HepG2 (cell line): ENCODE measurements around the gene SCIN. TPM values are rescaled to one million over a fixed set of nuclear protein-coding genes. Genes with fewer than 3 reads are reported as not detected.

Experiments
- ATAC-seq: fragments of 200-7000 bp; cut with Tn5 transposase; 3 replicates; pipeline ENCODE4 v1.9.1; 2020; ENCODE audit warnings: mild to moderate bottlenecking, moderate library complexity
- BruUV-seq: library from RNA; stranded (reverse); fragments of 400-500 nt; replicated peaks from 2 replicates; lab custom pipeline; 2021; lab: Mats Ljungman, UMichigan
- CTCF ChIA-PET: fragments of 300-600 bp; formaldehyde crosslinking; extraction: SDS; loops from one replicate; lab custom pipeline; 2021; ENCODE audit warnings: low total read pairs, inconsistent platforms, low intra/inter-chr PET ratio; lab: Yijun Ruan, JAX
- POLR2A ChIA-PET: fragments of 350-600 bp; sonication (Branson Sonifier 250); formaldehyde crosslinking; loops from one replicate; lab custom pipeline; 2020; ENCODE audit warnings: antibody characterized with exemption, inconsistent platforms; lab: Yijun Ruan, JAX
- DNase-seq: peaks from one replicate; pipeline ENCODE4 v3.0.0-alpha.2; 2015; ENCODE audit warnings: low spot score
- FAIRE-seq: peaks from 3 replicates; lab custom pipeline; 2011; peaks lifted over from hg19 to GRCh38; lab: Jason Lieb, UNC
- H2AFZ ChIP-seq: one replicate; pipeline ENCODE4 v1.6.1; 2011; ENCODE audit warnings: low read length, inconsistent platforms
- H3K27ac ChIP-seq: fragments of 300-600 bp; 3 replicates; pipeline ENCODE4 v1.8.0; 2011; ENCODE audit warnings: mixed run types, mild to moderate bottlenecking, mixed read lengths, low read length, inconsistent platforms; ENCODE audit not compliant: insufficient read depth; ENCODE audit errors: extremely low read length
- H3K27me3 ChIP-seq, 2 experiments: fragments of 200-600 bp in 1 of 2; 2 replicates in 1 of 2; 3 replicates in 1 of 2; pipeline versions ENCODE4 v1.6.0 to v1.8.0; 2011; ENCODE audit warnings: low read length in 2 of 2, mild to moderate bottlenecking in 2 of 2, moderate library complexity in 2 of 2, inconsistent platforms in 1 of 2; ENCODE audit not compliant: insufficient read depth in 2 of 2, control insufficient read depth in 1 of 2
- H3K36me3 ChIP-seq, 2 experiments: fragments of 200-600 bp in 1 of 2; replicated peaks in 1 of 2; 2 replicates in 1 of 2; 3 replicates in 1 of 2; pipeline versions ENCODE4 v1.5.1 to v1.8.0; 2011; ENCODE audit warnings: low read length in 2 of 2, inconsistent platforms in 1 of 2; ENCODE audit not compliant: insufficient read depth in 2 of 2, control insufficient read depth in 1 of 2
- H3K4me1 ChIP-seq: 2 replicates; pipeline ENCODE4 v1.5.1; 2012; ENCODE audit warnings: low read length, inconsistent platforms; ENCODE audit not compliant: insufficient read depth
- H3K4me2 ChIP-seq: 2 replicates; pipeline ENCODE4 v1.6.0; 2011; ENCODE audit warnings: low read depth, low read length, inconsistent platforms
- H3K4me3 ChIP-seq, 3 experiments: fragments of 200-600 bp in 1 of 3; sonication (generic), shearing (Covaris generic) in 1 of 3; replicated peaks in 1 of 3; 2 replicates each; pipeline ENCODE4 v1.5.1; 2011 to 2016; ENCODE audit warnings: low read length in 3 of 3, inconsistent platforms in 2 of 3, low read depth in 2 of 3, mild to moderate bottlenecking in 2 of 3, control low read depth in 1 of 3, mixed read lengths in 1 of 3; ENCODE audit not compliant: insufficient read depth in 1 of 3
- H3K79me2 ChIP-seq: one replicate; pipeline ENCODE4 v1.6.1; 2011; ENCODE audit warnings: low read length, inconsistent platforms; ENCODE audit not compliant: insufficient read depth
- H3K9ac ChIP-seq: 2 replicates; pipeline ENCODE4 v1.6.0; 2011; ENCODE audit warnings: mild to moderate bottlenecking, low read depth, low read length, inconsistent platforms; ENCODE audit not compliant: insufficient read depth
- H3K9me3 ChIP-seq: 2 replicates; pipeline ENCODE4 v1.5.1; 2012; ENCODE audit warnings: mild to moderate bottlenecking, low read length
- H4K20me1 ChIP-seq: 2 replicates; pipeline ENCODE4 v1.6.0; 2011; ENCODE audit warnings: inconsistent platforms, mild to moderate bottlenecking, low read length, moderate library complexity; ENCODE audit not compliant: insufficient read depth
- DMAP1 ChIP-seq: IDR thresholded peaks from 2 replicates; pipeline ENCODE4 v1.6.1; 2016
- ELK4 ChIP-seq: sonication (generic); formaldehyde crosslinking; IDR thresholded peaks from 2 replicates; pipeline ENCODE4 v1.9.0; 2021; ENCODE audit warnings: missing genetic modification reagents, borderline replicate concordance
- HNRNPH1 ChIP-seq: fragments of 200-400 bp; formaldehyde crosslinking; optimal IDR thresholded peaks from 2 replicates; pipeline ENCODE3; 2017; ENCODE audit warnings: mild to moderate bottlenecking, low read depth, low read length
- HOXD1 ChIP-seq: sonication (generic); formaldehyde crosslinking; IDR thresholded peaks from 2 replicates; pipeline ENCODE4 v1.5.0; 2020; ENCODE audit warnings: missing genetic modification reagents
- KAT2B ChIP-seq: fragments of 150-350 bp; IDR thresholded peaks from 2 replicates; pipeline ENCODE4 v1.6.1; 2014; ENCODE audit warnings: low read depth, low read length, borderline replicate concordance
- KLF6 ChIP-seq: IDR thresholded peaks from 2 replicates; pipeline ENCODE4 v1.8.0; 2016; ENCODE audit warnings: missing biosample characterization, missing genetic modification reagents
- MAF1 ChIP-seq: sonication (generic); formaldehyde crosslinking; IDR thresholded peaks from 2 replicates; pipeline ENCODE4 v1.5.0; 2020; ENCODE audit warnings: missing genetic modification reagents, borderline replicate concordance
- PBX2 ChIP-seq: IDR thresholded peaks from 2 replicates; pipeline ENCODE4 v1.6.1; 2016; ENCODE audit warnings: control low read depth
- PHF8 ChIP-seq: sonication (generic); formaldehyde crosslinking; IDR thresholded peaks from 2 replicates; pipeline ENCODE4 v1.5.0; 2020; ENCODE audit warnings: missing genetic modification reagents
- RFX5 ChIP-seq: IDR thresholded peaks from 2 replicates; pipeline ENCODE4 v1.6.1; 2011; ENCODE audit warnings: low read depth, low read length, improper control_type of control experiment
- RFXAP ChIP-seq: sonication (generic); formaldehyde crosslinking; IDR thresholded peaks from 2 replicates; pipeline ENCODE4 v1.4.0; 2020; ENCODE audit warnings: missing genetic modification reagents, borderline replicate concordance
- ZBTB10 ChIP-seq: sonication (generic); formaldehyde crosslinking; IDR thresholded peaks from 2 replicates; pipeline ENCODE4 v1.4.0; 2020; ENCODE audit warnings: missing genetic modification reagents, borderline replicate concordance
- ZBTB21 ChIP-seq: sonication (generic); formaldehyde crosslinking; IDR thresholded peaks from 2 replicates; pipeline ENCODE4 v1.4.0; 2020; ENCODE audit warnings: missing genetic modification reagents
- ZNF10 ChIP-seq: sonication (generic); formaldehyde crosslinking; IDR thresholded peaks from 2 replicates; pipeline ENCODE4 v1.4.0; 2020; ENCODE audit warnings: mild to moderate bottlenecking, low read depth, missing genetic modification reagents, borderline replicate concordance
- ZNF550 ChIP-seq: sonication (generic); formaldehyde crosslinking; IDR thresholded peaks from 2 replicates; pipeline ENCODE4 v1.4.0; 2020; ENCODE audit warnings: mild to moderate bottlenecking, missing genetic modification reagents, borderline replicate concordance
- ZNF572 ChIP-seq: sonication (generic); formaldehyde crosslinking; IDR thresholded peaks from 2 replicates; pipeline ENCODE4 v1.5.1; 2020; ENCODE audit warnings: mild to moderate bottlenecking, missing genetic modification reagents
- ZNF607 ChIP-seq: sonication (generic); formaldehyde crosslinking; IDR thresholded peaks from 2 replicates; pipeline ENCODE4 v1.5.1; 2020; ENCODE audit warnings: missing genetic modification reagents, mild to moderate bottlenecking, borderline replicate concordance
- ZNF749 ChIP-seq: sonication (generic); formaldehyde crosslinking; IDR thresholded peaks from 2 replicates; pipeline ENCODE4 v1.8.0; 2022; ENCODE audit warnings: mild to moderate bottlenecking, missing genetic modification reagents, moderate library complexity, borderline replicate concordance
- WGBS: methylation state at CpG from one replicate; pipeline ENCODE4 v1.1.6; 2017; ENCODE audit warnings: low lambda C conversion rate; 5-methylcytosine and 5-hydroxymethylcytosine counted together
- in situ Hi-C: cut with HindIII; loops from 2 replicates; pipeline ENCODE4 v1.10.0; 2017; ENCODE audit warnings: low pct_unique_long_range_greater_than_20kb; ENCODE audit not compliant: extremely low pct_ligation_motif_present
- intact Hi-C: fragments of 100-400 bp; cut with micrococcal nuclease; formaldehyde crosslinking; loops from one replicate; pipeline ENCODE4 v1.10.0; 2022; ENCODE audit not compliant: unreplicated experiment
- polyA plus RNA-seq, 8 experiments: library from polyadenylated mRNA; depleted of rRNA in 3 of 8; stranded (reverse) in 7 of 8; unstranded in 1 of 8; fragments of >200 nt; fragmentation: Illumina TruSeq in 4 of 8; extraction: Trizol in 4 of 8; gene quantifications; 2 replicates each; pipeline versions ENCODE4 v1.2.1 to v1.2.3, GENCODE V29; 2011 to 2016; ENCODE audit warnings: low read depth in 4 of 8, missing spikeins in 1 of 8, mixed read lengths in 1 of 8; ENCODE audit not compliant: insufficient read depth in 1 of 8
- total RNA-seq, 5 experiments: library from RNA; depleted of rRNA; stranded (reverse); fragments of >200 nt; fragmentation: Illumina TruSeq; extraction: Trizol; gene quantifications; 2 replicates each; pipeline ENCODE4 v1.2.3, GENCODE V29; 2016; ENCODE audit warnings: low read depth in 1 of 5

Gene SCIN
- total and polyA plus RNA-seq, 2 of the 13 experiments (the other 11 are each of a cell fraction or from before 2014, with no cell fraction given) = not detected

GRCh38 chr7:12607134-12607533, 36.6 kb downstream of the SCIN start:
- Histone ChIP-seq H3K27ac (no peak overlapping the region), H4K20me1 (no peaks in the 10 kb centered on the region; the same call in 1 of the 2 replicates), H3K4me1 (no peaks in the 10 kb centered on the region), H3K9me3 (no peaks in the 10 kb centered on the region), H3K27me3 (no peaks in the 10 kb centered on the region), H3K79me2 (no peaks in the 10 kb centered on the region), H3K9ac (no peak overlapping the region), H3K4me2 (no peak overlapping the region)
- in situ Hi-C loops = no loop called here
- FAIRE-seq = no peak
- WGBS = 2% methylated on average over 1 of the region's 1 CpG
- ChIA-PET POLR2A (no interaction called here), CTCF (no interaction called here)
- TF ChIP-seq ZNF550 (CRISPR knock-in tag) (no peak), RFXAP (CRISPR knock-in tag) (no peak), ELK4 (no peak), ZBTB21 (CRISPR knock-in tag) (no peak), PHF8 (CRISPR knock-in tag) (no peak), KAT2B (no peak), HNRNPH1 (no peak), DMAP1 (CRISPR knock-in tag) (no peak), KLF6 (no peak), ZNF10 (CRISPR knock-in tag) (no peak), HOXD1 (CRISPR knock-in tag) (no peak), ZNF749 (CRISPR knock-in tag) (no peak), ZNF607 (CRISPR knock-in tag) (no peak), MAF1 (no peak), ZNF572 (CRISPR knock-in tag) (no peak), PBX2 (CRISPR knock-in tag) (no peak), RFX5 (no peak), ZBTB10 (CRISPR knock-in tag) (no peak)
- TF ChIP-seq, all 625 proteins: peak for 0
- H3K36me3 ChIP-seq = no peaks in the 10 kb centered on the region
- no TSS peak for BruUV-seq
- DNase-seq (no peak), ATAC-seq (no peak)
- intact Hi-C loops = no loop called here
- no peak overlapping the region for H3K4me3 ChIP-seq
- no peak overlapping the region for H2AFZ ChIP-seq
